ENCODE results near the gene KRTAP3-1. TPM values are rescaled to one million over a fixed set of nuclear protein-coding genes. Genes with fewer than 3 reads are reported as not detected.
"Not testable (repeated sequence)": the region's sequence is repeated elsewhere in the genome, so short reads cannot be mapped to it uniquely, and the experiment has no call there.

KRTAP3-1 gene
- total RNA-seq, 1 donor from 2014 or later = not detected

GRCh38 chr17:41016578-41017215 lies 7.8 kb upstream of the KRTAP3-1 start:
- no peak for DNase-seq (ENCODE audit: low spot score in 2 of 2)
- FAIRE-seq = no peak

GRCh38 chr17:41015454-41015853 lies 6.5 kb upstream of the KRTAP3-1 start:
- DNase-seq (ENCODE audit: low spot score in 2 of 2) (no peak), FAIRE-seq (no peak)

GRCh38 chr17:41013606-41014005 lies 4.7 kb upstream of the KRTAP3-1 start:
- no peak for DNase-seq (ENCODE audit: low spot score in 2 of 2)
- no peak for FAIRE-seq

- FAIRE-seq (no peak), DNase-seq (ENCODE audit: low spot score in 2 of 2) (no peak)
Measured at GRCh38 chr17:41013181-41013580, 4.3 kb upstream of the KRTAP3-1 start.

- FAIRE-seq (no peak), DNase-seq (ENCODE audit: low spot score in 2 of 2) (no peak)
Measured at GRCh38 chr17:41012326-41013120, 3.6 kb upstream of the KRTAP3-1 start.

- FAIRE-seq = no peak
- DNase-seq (ENCODE audit: low spot score in 2 of 2) = no peak
Measured at GRCh38 chr17:41010441-41010840, 1.5 kb upstream of the KRTAP3-1 start.

GRCh38 chr17:41009936-41010335 lies 1.0 kb upstream of the KRTAP3-1 start:
- no peak for DNase-seq (ENCODE audit: low spot score in 2 of 2)
- FAIRE-seq = no peak

- FAIRE-seq = no peak
- DNase-seq (ENCODE audit: low spot score in 2 of 2) = no peak
Measured at GRCh38 chr17:41009301-41009760, 403 bp upstream of the KRTAP3-1 start.

- no peak for FAIRE-seq
Measured at GRCh38 chr17:41004397-41004796, 4.5 kb downstream of the KRTAP3-1 start.

GRCh38 chr17:41003926-41004325 lies 5.0 kb downstream of the KRTAP3-1 start:
- no peak for FAIRE-seq
- DNase-seq (ENCODE audit: low spot score in 2 of 2) = no peak

More at GRCh38 chr17:41004397-41004796, 4.5 kb downstream of the KRTAP3-1 start:
- no peak for DNase-seq (ENCODE audit: low spot score in 2 of 2)

GRCh38 chr17:41002814-41003213 lies 6.1 kb downstream of the KRTAP3-1 start:
- DNase-seq (ENCODE audit: low spot score in 2 of 2) (no peak), FAIRE-seq (no peak)

- DNase-seq (ENCODE audit: low spot score in 2 of 2) = no peak
- no peak for FAIRE-seq
Measured at GRCh38 chr17:41001795-41002194, 7.1 kb downstream of the KRTAP3-1 start.

- FAIRE-seq; DNase-seq (ENCODE audit: low spot score in 2 of 2): not testable (repeated sequence)
Measured at GRCh38 chr17:40999563-40999962, 9.4 kb downstream of the KRTAP3-1 start, which contains the start of gene KRTAP3-2. KRTAP3-2 (minus strand) TSS chr17:40999906; CDS start chr17:40999853, 53 bp downstream.

- FAIRE-seq (no peak), DNase-seq (ENCODE audit: low spot score in 2 of 2) (no peak)
Measured at GRCh38 chr17:40997361-40997760, 11.6 kb downstream of the KRTAP3-1 start.

- FAIRE-seq (no peak), DNase-seq (ENCODE audit: low spot score in 2 of 2) (no peak)
Measured at GRCh38 chr17:40996829-40997228, 12.1 kb downstream of the KRTAP3-1 start.

GRCh38 chr17:40995116-40995515 lies 13.8 kb downstream of the KRTAP3-1 start:
- FAIRE-seq (no peak), DNase-seq (ENCODE audit: low spot score in 2 of 2) (no peak)

- FAIRE-seq (no peak), DNase-seq (ENCODE audit: low spot score in 2 of 2) (no peak)
Measured at GRCh38 chr17:40993839-40994238, 15.1 kb downstream of the KRTAP3-1 start, which contains the start of gene KRTAP3-3. KRTAP3-3 (minus strand) TSS chr17:40994164; CDS start chr17:40994097, 67 bp downstream.

GRCh38 chr17:40993084-40993483 lies 15.8 kb downstream of the KRTAP3-1 start:
- DNase-seq (ENCODE audit: low spot score in 2 of 2) (no peak), FAIRE-seq (no peak)

GRCh38 chr17:40992666-40993065 lies 16.3 kb downstream of the KRTAP3-1 start:
- FAIRE-seq = no peak
- no peak for DNase-seq (ENCODE audit: low spot score in 2 of 2)

- no peak for FAIRE-seq
- no peak for DNase-seq (ENCODE audit: low spot score in 2 of 2)
Measured at GRCh38 chr17:40986920-40987319, 22.0 kb downstream of the KRTAP3-1 start.

GRCh38 chr17:40984226-40984625 lies 24.7 kb downstream of the KRTAP3-1 start, which contains the start of gene KRT40:
KRT40 (minus strand) TSS chr17:40984326; CDS start chr17:40984273, 53 bp downstream.
- no peak for FAIRE-seq
- no peak for DNase-seq (ENCODE audit: low spot score in 2 of 2)

All from frontal cortex (tissue), 4 donors.